GM12872 (cell line): ENCODE measurements around the gene ABTB2.

ENCODE experiments used
- TF ChIP-seq, protein P1 (sequence below): IDR thresholded peaks from 3 replicates; pipeline ENCODE4 v1.5.1; 2011; ENCODE audit warnings: low read depth, mild to moderate bottlenecking, low read length, moderate library complexity; ENCODE audit not compliant: insufficient read depth

The ABTB2 gene

DNA sequence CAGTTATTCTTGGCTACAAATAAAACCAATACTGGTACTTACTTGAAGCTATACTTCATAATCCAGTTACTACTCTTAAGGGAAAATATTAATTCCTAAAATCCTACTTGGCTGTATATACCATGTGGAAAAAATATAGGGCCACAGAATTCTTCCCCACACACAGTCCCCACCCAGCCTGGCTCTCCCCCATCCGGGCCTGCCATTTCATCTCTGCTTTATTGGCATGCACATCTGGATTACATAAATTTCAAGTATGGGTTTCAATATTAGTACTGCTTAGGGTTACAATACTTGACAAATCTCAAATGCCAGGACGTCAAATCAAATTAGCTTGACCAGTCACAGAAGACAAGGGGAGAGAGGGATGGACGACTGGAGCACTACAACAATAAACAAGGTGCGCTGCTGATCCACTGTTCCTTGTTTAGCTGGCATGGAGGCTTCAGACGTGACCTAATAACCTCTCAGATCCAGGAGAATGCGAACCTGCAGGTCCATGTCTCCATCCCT is 81.4 kb downstream of the ABTB2 start:
- TF ChIP-seq, protein P1, sequence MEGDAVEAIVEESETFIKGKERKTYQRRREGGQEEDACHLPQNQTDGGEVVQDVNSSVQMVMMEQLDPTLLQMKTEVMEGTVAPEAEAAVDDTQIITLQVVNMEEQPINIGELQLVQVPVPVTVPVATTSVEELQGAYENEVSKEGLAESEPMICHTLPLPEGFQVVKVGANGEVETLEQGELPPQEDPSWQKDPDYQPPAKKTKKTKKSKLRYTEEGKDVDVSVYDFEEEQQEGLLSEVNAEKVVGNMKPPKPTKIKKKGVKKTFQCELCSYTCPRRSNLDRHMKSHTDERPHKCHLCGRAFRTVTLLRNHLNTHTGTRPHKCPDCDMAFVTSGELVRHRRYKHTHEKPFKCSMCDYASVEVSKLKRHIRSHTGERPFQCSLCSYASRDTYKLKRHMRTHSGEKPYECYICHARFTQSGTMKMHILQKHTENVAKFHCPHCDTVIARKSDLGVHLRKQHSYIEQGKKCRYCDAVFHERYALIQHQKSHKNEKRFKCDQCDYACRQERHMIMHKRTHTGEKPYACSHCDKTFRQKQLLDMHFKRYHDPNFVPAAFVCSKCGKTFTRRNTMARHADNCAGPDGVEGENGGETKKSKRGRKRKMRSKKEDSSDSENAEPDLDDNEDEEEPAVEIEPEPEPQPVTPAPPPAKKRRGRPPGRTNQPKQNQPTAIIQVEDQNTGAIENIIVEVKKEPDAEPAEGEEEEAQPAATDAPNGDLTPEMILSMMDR = no peak

DNA sequence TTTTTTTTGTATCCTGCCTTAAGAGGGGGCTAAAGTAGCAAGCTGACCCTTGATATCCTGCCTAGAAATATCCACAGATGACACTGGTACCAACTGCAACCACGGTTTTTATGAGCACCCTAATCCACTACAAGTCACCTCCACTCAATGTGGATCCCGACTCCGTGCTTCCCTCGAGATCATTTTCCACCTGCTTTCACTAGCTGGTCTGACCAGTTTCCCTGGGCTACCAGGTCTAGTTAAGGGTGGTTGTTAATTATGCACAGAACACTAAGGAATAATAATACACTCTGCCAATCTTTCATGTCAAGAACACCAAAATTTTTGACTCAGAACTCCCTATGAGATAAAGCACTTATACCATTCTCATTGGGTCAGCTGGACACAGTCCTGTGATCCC is 82.3 kb downstream of the ABTB2 start:
- TF ChIP-seq, protein P1 = no peak

DNA sequence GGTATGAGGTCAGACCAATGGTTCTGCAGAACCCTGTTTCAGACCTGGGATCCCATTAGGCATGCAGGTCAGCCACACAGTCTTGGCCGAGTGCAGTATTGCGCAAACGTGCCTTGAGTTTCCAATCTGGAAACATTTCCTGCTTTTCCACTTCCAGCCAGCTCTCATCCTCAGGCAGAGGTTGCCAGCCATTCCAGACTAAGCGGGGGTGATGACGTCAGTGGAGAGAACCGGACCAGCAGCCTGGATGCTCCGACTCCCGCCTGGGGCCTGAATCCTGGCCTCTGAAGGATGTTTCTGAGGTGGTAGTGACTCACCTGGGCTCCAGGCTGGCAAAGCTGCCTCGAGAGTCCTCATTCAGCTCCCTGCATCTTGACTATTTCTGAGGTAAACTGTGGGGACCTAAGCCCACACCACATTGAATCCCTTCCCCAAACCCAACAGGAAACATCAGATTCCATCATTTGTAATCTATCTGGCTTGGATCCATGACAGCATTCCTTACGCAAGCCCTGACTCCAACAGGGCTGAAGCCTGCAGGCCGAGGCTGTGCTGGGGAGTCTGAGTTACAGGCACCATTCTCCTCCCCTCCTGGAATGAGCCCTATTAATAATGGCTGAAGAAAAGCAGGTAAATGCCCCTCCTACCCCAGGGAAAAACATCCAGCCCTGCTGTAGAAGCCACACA is 83.0 kb downstream of the ABTB2 start:
- TF ChIP-seq, protein P1 = no peak

DNA sequence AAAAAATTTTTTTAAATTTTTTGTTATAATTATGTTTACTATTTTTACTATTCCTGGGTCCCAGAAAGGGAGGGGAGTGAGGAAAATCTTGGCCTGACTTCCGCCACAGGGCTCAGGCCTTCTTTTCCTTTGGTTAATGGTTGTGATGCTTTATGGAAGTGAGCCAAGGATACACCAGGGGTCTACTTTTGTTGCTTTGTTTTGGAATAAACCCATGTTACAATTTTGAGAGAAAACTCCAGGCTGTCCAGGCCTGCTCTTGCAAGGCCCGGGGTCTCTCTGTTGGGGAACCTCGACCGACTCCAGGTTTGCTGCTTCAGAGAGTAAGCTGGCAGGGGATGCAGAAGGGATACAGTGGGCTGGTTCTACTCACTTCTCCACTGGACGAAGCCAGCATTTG is 84.7 kb downstream of the ABTB2 start:
- TF ChIP-seq, protein P1 = no peak

DNA sequence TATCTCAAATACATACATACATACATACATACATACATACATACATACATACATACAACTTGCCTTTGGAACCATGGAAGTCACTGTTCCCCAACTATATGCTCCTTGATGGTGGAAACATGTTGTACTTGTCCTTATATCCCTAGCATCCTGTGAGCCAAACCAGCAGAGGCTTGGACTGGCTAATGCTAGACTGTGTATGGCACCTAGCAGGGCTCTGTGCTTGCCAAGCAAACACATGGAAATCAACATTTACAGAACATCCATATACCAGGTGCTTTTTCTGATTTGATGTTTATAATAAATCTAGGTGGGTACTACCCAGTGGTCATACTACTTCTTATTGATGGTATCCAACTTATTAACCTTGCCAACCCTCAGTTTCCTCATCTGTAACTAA is 86.1 kb downstream of the ABTB2 start:
- TF ChIP-seq, protein P1 = no peak

DNA sequence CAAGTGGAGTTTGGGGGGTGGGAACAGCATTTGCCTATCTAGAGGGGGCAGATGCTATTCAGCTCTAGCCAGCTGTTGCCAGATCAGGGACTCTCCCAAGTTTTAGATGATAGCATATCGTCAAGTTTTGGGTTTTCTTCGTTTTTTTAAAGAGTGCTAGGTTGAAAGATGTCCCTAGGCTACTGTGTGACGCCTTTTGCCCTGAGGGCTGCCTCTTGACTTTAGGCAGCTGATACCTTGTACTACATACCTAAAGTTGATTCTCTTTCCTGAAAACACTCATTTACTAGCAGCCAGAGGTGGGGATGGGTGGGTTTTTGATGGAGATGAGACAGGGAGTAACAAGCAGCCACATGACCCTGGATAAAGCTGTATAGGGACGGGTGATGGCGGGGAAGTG is 87.1 kb downstream of the ABTB2 start:
- TF ChIP-seq, protein P1 = no peak

DNA sequence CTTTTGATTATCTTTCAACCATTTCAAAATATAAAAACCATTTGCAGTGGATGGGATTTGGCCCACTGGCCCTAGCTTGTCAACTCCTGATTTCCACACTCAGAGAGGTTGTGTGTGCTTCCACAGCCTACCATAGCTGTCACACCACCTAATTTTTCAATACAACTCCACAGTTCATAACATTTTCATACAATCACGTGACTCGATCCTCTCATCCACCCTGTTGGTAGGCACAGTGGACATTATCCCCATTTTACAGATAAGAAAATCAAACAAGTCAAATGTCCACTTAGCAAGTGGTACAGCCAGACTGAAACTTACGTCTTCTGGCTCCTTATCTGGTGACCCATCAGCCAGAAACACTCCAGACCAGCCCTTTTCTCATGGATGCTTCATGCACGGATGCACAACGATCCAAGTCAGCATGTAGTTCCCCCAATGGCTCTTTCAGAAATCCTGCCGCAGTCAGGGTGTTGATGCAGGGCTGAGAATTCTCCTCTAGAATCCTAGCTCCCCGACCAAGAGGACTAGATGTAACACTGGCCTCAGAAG is 88.0 kb downstream of the ABTB2 start:
- TF ChIP-seq, protein P1 = no peak
